GM19395 (cell line): ENCODE measurements around the gene SLC25A19.
"Not testable (repeated sequence)": the region's sequence is repeated elsewhere in the genome, so short reads cannot be mapped to it uniquely, and the experiment has no call there.

ENCODE experiments used
- ATAC-seq: cut with Tn5 transposase; IDR thresholded peaks from one replicate; pipeline ENCODE4 v1.9.1; 2021; ENCODE audit warnings: mild to moderate bottlenecking, moderate library complexity; ENCODE audit not compliant: unreplicated experiment

SLC25A19 gene

GRCh38 chr17:75267411-75268232 lies 21.6 kb downstream of the SLC25A19 start:
- no peak for ATAC-seq

DNA sequence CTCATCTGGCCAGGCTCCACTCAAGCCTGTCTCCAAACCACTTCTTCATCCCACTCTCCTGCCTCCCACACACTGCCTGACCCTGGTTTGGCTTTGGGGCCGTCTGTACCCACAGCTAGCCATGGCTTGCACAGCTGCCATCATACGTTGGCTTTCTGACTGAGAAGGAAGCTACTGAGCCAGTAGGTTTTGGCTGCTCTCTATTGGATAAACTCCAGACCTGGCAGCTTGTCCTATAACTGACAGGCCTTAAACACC lies 22.2 kb downstream of the SLC25A19 start:
- no peak for ATAC-seq

DNA sequence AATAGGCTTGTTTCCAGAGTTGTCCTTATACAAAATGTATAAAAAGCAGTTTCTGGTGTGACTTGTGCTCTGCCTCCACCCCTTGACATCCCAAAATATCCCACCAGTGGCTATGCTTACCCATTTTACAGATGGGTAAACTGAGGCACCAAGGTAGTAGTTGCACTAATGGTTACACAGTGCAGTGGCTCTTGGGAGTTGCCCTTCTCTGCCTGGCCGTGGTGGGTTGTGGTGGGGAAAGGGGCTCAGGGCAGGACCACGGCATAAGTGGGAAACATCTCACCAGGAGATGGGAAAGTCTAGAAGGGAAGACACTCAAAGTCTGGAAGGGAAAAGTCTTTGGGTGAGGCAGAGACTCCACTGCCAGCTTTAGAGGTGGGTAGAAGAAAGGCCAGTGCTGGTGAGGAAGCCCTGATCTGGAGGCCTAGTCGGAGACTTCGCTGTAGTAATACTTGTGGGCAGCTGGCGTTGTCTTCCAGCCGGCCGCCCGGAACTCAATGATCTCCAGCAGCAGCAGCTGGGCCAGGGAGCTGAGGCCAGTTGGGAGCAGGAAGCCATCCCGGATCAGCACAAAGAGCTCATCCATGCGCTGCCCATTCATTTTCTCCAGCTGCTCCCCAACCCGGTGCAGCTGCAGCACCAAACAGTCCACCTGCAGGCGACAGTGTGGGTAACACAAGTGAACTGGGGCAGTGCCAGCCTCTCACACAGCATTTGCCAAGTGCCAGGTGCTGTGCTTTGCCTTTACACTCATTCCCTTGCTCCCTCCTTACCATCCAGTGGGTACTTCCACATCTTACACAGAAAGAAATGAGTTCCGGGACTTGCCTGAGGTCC lies 22.7 kb downstream of the SLC25A19 start:
- no peak for ATAC-seq

DNA sequence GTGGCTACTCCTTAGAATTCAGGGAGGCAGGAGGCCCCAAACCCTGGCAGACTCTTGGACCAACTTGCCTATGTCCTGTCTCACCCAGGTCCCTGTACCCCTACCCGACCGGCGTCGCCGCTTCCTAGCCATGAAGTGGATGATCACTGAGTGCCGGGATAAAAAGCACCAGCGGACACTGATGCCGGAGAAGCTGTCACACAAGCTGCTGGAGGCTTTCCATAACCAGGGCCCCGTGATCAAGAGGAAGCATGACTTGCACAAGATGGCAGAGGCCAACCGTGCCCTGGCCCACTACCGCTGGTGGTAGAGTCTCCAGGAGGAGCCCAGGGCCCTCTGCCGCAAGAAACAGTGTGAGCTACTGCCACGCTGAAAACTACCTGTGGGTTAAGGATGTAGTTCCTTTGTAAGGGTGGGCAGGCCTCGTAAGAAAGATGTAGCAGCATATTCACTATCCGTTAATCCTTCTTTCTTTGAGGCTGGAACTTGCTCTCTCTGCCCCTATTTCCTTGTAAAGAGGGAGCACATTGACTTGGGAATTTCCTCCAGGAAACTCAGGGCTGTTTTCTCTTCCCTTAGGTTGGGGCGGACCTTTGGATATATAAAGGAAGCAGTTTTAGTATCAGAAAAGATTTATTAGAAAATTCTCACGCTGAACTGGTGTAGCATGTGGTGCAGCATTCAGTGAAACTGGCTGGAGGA lies 23.5 kb downstream of the SLC25A19 start:
- ATAC-seq: no peak

DNA sequence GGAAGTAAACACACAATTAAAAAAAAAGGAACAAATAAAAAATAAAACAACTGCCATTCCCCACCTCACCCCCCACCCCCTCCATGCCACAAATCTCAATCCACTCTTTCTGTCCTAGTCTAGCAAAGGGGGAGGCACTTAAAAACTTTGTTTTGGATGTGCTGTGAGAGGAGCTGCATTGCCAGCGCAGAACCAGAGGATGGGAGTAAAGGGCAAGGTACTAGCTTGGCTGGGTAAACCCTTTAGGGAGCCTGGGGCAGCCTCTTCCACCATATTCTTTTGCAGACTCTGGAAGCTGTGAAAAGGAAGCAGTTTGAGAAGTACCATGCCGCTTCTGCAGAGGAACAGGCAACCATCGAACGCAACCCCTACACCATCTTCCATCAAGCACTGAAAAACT lies 26.2 kb downstream of the SLC25A19 start:
- no peak for ATAC-seq

- no peak for ATAC-seq
These were observed 27.1 kb downstream of the SLC25A19 start for GRCh38 chr17:75262112-75262606.

- peak; percentile 93 for ATAC-seq
These were observed 27.7 kb downstream of the SLC25A19 start, which contains the start of the genes GGA3 and MRPS7 for GRCh38 chr17:75261336-75262111. GGA3 (minus strand) TSS chr17:75261606; CDS start chr17:75261587, 19 bp downstream. MRPS7 (plus strand) TSS chr17:75261879; CDS start chr17:75261901, 22 bp downstream.

DNA sequence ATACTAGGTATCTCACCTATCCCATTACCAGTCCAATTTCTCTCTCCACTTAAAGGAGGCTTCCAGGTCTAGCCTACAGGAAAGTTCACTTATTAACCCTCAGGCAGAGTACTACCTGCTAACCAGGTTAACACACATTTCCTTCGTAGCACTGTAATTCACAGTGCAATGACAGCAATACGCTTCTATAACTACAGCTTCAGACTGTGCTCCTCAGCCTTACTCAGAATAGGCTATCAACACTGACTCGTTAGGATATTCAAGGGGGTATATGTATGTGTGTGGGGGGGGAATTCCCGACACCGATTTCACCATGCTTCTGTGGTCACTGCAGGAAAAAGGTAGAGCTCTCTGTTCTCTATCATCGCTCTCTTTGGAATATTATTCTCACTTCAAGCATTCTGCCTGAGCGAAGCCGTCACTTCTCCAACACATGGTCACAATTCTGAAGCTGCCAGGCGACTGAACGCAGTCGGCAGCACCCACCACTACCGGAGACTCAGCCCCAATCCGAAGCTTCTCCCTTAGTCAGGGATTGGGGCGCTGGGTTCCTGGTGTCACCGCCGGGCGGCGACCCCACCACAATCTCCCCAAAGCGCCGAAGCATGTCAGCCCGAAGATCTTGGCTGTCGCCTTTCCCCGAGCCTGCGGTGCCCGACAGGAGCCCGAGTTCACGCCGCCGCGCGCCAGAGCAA lies 28.4 kb downstream of the SLC25A19 start:
- ATAC-seq: peak; percentile 32

- ATAC-seq: not testable (repeated sequence)
These were observed 32.0 kb downstream of the SLC25A19 start for GRCh38 chr17:75257228-75257627.

GRCh38 chr17:75255954-75256698 lies 33.1 kb downstream of the SLC25A19 start:
- not testable (repeated sequence) for ATAC-seq

- no peak for ATAC-seq
These were observed 37.0 kb downstream of the SLC25A19 start for GRCh38 chr17:75252039-75252816.

- peak; percentile 83 for ATAC-seq
These were observed 39.2 kb downstream of the SLC25A19 start for GRCh38 chr17:75250009-75250471.

- no peak for ATAC-seq
These were observed 39.7 kb downstream of the SLC25A19 start for GRCh38 chr17:75249564-75249963.

GRCh38 chr17:75246404-75246803 lies 42.8 kb downstream of the SLC25A19 start:
- no peak for ATAC-seq

DNA sequence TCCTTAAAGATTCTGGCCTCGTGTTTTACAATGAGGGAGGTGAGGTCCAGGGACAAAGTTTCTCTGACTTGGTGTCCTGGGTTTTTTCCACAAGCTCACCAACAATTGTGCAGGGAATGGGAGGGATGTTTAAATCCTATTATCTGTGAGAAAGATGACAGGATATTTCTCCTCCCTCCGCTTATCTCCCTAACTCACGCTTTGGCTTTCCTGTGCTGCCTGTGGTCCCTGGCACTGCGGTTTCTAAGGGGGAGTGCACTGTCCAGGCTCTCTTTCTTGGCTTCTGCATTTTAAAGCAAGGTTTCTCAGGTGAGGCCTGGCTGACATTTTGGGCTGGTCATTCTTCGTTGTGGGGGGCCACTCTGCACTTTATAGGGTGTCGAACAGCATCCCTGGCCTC lies 44.2 kb downstream of the SLC25A19 start:
- no peak for ATAC-seq

DNA sequence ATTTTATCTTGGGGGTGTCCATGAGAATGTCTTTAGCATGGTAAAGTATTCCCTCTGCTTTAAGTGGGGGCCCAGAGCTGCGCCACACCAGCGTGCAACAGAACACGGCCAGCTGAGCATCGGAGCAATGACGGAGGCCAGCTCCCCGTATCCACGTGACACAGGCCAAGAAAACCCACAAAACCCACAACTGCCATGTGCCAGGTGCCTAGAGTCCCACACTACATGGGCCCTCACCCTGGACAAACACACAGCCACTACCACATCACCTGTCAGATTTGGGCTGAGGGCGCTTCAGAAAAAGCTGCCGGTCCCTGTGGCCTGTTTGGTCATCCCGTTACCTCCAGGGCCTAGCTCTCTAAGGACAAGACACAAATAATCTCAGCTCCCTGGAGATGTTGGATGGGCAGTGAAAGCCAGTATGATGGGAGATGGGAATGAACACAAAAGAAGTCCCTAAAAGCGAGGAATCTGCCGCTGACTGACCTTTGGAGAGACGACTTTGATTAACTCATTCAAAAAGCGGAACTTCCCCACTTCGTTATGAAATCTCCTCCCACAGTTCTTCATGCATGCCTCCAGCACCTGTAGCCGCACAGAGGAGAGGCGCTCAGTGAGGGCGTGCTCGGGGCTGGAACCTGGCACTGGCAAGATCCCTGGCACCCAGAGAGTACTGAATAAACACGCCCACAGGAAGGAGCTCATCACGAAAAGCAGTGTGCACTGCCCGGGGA lies 44.9 kb downstream of the SLC25A19 start:
- no peak for ATAC-seq

DNA sequence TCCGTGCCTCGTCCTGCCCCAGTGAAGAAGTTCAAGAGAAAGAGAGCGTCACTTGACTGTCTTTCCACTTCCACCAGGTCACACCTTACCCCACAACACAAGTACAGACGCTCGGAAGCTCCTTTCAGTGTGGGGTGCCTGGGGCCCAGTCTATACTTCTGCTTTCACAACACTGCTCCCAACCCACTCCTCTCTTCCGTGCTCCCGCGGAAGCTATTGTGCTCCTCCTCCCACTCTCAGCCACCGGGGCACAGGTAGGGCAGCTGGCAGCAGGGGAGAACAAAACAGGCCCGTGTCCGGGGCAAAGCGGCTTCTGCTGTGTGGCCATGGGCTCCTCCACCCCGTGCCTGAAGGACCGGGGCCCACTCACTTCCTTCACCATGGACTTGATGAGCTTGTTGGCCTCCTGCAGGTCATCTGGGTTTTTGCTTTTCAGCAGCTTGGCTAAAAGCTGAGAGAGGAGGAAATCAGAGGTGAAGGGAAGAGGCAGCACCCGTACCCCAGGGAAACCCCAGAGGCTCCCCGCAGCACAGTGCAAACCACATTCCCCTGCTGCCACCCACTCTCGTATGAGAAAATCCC lies 46.7 kb downstream of the SLC25A19 start:
- ATAC-seq: no peak
